IMR-90 (cell line): ENCODE data around the gene FTO. TPM values are rescaled to one million over a fixed set of nuclear protein-coding genes. Genes with fewer than 3 reads are reported as not detected.
A peak's percentile ranks its signal among the peaks of the same experiment; 100 is the strongest.

ENCODE experiments used
- ATAC-seq: fragments of 200-7000 bp; cut with Tn5 transposase; 2 replicates; pipeline ENCODE4 v1.9.1; 2020; ENCODE audit warnings: low read depth, mild to moderate bottlenecking, moderate library complexity
- BruUV-seq: library from RNA; stranded (reverse); fragments of 400-500 nt; replicated peaks from 2 replicates; lab custom pipeline; 2021; lab: Mats Ljungman, UMichigan
- CTCF ChIA-PET: fragments of 300-600 bp; formaldehyde crosslinking; extraction: SDS; loops from one replicate; lab custom pipeline; 2021; ENCODE audit warnings: antibody characterized with exemption; lab: Yijun Ruan, JAX
- POLR2A ChIA-PET: fragments of 300-600 bp; sonication (Branson Sonifier 250); formaldehyde crosslinking; loops from one replicate; lab custom pipeline; 2022; ENCODE audit warnings: antibody characterized with exemption; ENCODE audit not compliant: unreplicated experiment; lab: Charles Lee
- DNase-seq: peaks from one replicate; pipeline ENCODE4 v3.0.0; 2013
- H2AFZ ChIP-seq: replicated peaks from 2 replicates; pipeline ENCODE3; 2013; ENCODE audit warnings: low read length, mild to moderate bottlenecking; ENCODE audit not compliant: poor library complexity
- H2AK5ac ChIP-seq: 2 replicates; pipeline ENCODE4 v1.6.1; 2013; ENCODE audit warnings: low read depth, low read length, inconsistent platforms
- H2AK9ac ChIP-seq: replicated peaks from 2 replicates; pipeline ENCODE3; 2013; ENCODE audit warnings: mild to moderate bottlenecking, low read depth, low read length, moderate library complexity; ENCODE audit not compliant: poor library complexity
- H2BK120ac ChIP-seq: 2 replicates; pipeline ENCODE4 v1.6.1; 2013; ENCODE audit warnings: low read depth, low read length, inconsistent platforms
- H2BK15ac ChIP-seq: 3 replicates; pipeline ENCODE4 v1.6.1; 2013; ENCODE audit warnings: low read depth, low read length, inconsistent platforms
- H2BK20ac ChIP-seq: 2 replicates; pipeline ENCODE4 v1.6.1; 2013; ENCODE audit warnings: low read depth, mild to moderate bottlenecking, inconsistent platforms, low read length, moderate library complexity
- H2BK5ac ChIP-seq: 2 replicates; pipeline ENCODE4 v1.6.1; 2013; ENCODE audit warnings: mild to moderate bottlenecking, low read depth, low read length, inconsistent platforms; ENCODE audit not compliant: poor library complexity, severe bottlenecking
- H3K14ac ChIP-seq: replicated peaks from 2 replicates; pipeline ENCODE4 v1.6.1; 2013; ENCODE audit warnings: low read depth, low read length, inconsistent platforms
- H3K18ac ChIP-seq: 2 replicates; pipeline ENCODE4 v1.6.1; 2013; ENCODE audit warnings: low read depth, low read length, control low read depth
- H3K23ac ChIP-seq: 2 replicates; pipeline ENCODE4 v1.6.1; 2013; ENCODE audit warnings: low read depth, low read length, inconsistent platforms
- H3K27ac ChIP-seq: 2 replicates; pipeline ENCODE4 v1.5.1; 2013; ENCODE audit warnings: mild to moderate bottlenecking, control low read depth, low read length; ENCODE audit not compliant: insufficient read depth
- H3K27me3 ChIP-seq: 2 replicates; pipeline ENCODE4 v1.6.1; 2013; ENCODE audit warnings: low read length; ENCODE audit not compliant: control insufficient read depth, insufficient read depth
- H3K36me3 ChIP-seq: 2 replicates; pipeline ENCODE4 v1.6.1; 2013; ENCODE audit warnings: low read length, mixed read lengths; ENCODE audit not compliant: control insufficient read depth, insufficient read depth
- H3K4ac ChIP-seq: 2 replicates; pipeline ENCODE4 v1.6.1; 2013; ENCODE audit warnings: low read depth, low read length, inconsistent platforms
- H3K4me1 ChIP-seq: 2 replicates; pipeline ENCODE4 v1.6.1; 2013; ENCODE audit warnings: low read length, mixed read lengths; ENCODE audit not compliant: control insufficient read depth, insufficient read depth
- H3K4me2 ChIP-seq: 2 replicates; pipeline ENCODE4 v1.6.1; 2013; ENCODE audit warnings: low read depth, mild to moderate bottlenecking, control low read depth, low read length, moderate library complexity
- H3K4me3 ChIP-seq: 2 replicates; pipeline ENCODE4 v1.5.1; 2013; ENCODE audit warnings: low read depth, mild to moderate bottlenecking, control low read depth, low read length, moderate library complexity; ENCODE audit not compliant: insufficient read depth
- H3K56ac ChIP-seq: 2 replicates; pipeline ENCODE4 v1.6.1; 2013; ENCODE audit warnings: low read length, inconsistent platforms; ENCODE audit not compliant: insufficient read depth; ENCODE audit errors: extremely low read depth
- H3K79me1 ChIP-seq, 2 experiments: 2 replicates each; pipeline ENCODE4 v1.6.1; 2013; ENCODE audit warnings: low read length in 2 of 2, inconsistent platforms in 1 of 2, low read depth in 1 of 2
- H3K9ac ChIP-seq: 2 replicates; pipeline ENCODE4 v1.6.1; 2013; ENCODE audit warnings: low read depth, low read length, control low read depth
- H3K9me1 ChIP-seq: 2 replicates; pipeline ENCODE4 v1.6.1; 2013; ENCODE audit warnings: low read length, inconsistent platforms; ENCODE audit not compliant: insufficient read depth
- H3K9me3 ChIP-seq: 2 replicates; pipeline ENCODE4 v1.6.1; 2013; ENCODE audit warnings: low read length; ENCODE audit not compliant: control insufficient read depth, insufficient read depth
- H4K20me1 ChIP-seq: 2 replicates; pipeline ENCODE4 v1.6.1; 2013; ENCODE audit warnings: low read length, inconsistent platforms; ENCODE audit not compliant: insufficient read depth
- H4K5ac ChIP-seq: 2 replicates; pipeline ENCODE4 v1.6.1; 2013; ENCODE audit warnings: mild to moderate bottlenecking, low read depth, low read length, control low read depth
- H4K8ac ChIP-seq, 2 experiments: 2 replicates each; pipeline ENCODE4 v1.6.1; 2013; ENCODE audit warnings: low read depth in 2 of 2, low read length in 2 of 2, control low read depth in 1 of 2, inconsistent platforms in 1 of 2
- H4K91ac ChIP-seq: 2 replicates; pipeline ENCODE4 v1.6.1; 2013; ENCODE audit warnings: low read depth, low read length, inconsistent platforms; ENCODE audit not compliant: insufficient read depth
- BHLHE40 ChIP-seq: fragments of 150-350 bp; IDR thresholded peaks from 2 replicates; pipeline ENCODE4 v1.6.1; 2016; ENCODE audit warnings: mild to moderate bottlenecking, low read depth, low read length
- CEBPB ChIP-seq: IDR thresholded peaks from 2 replicates; pipeline ENCODE4 v1.6.1; 2012; ENCODE audit warnings: low read depth, low read length, improper control_type of control experiment
- POLR2A ChIP-seq: IDR thresholded peaks from 2 replicates; pipeline ENCODE4 v1.6.1; 2012; ENCODE audit warnings: mild to moderate bottlenecking, low read depth, low read length
- WGBS, 2 experiments: methylation state at CpG; one replicate each; pipeline versions ENCODE4 v1.1.5 to v1.1.7; 2013; ENCODE audit warnings: missing lambda C conversion rate in 2 of 2; ENCODE audit not compliant: insufficient read length in 1 of 2; ENCODE audit errors: extremely low coverage in 2 of 2; 5-methylcytosine and 5-hydroxymethylcytosine counted together
- dilution Hi-C: fragments of 300-500 bp; cut with HindIII; formaldehyde crosslinking; loops from one replicate; pipeline ENCODE4 v1.14.3; 2018; ENCODE audit warnings: low sequenced_read_pairs; ENCODE audit not compliant: unreplicated experiment
- in situ Hi-C: fragments of 300-500 bp; cut with MboI; formaldehyde crosslinking; loops from 3 replicates; pipeline ENCODE4 v1.14.3; 2019; ENCODE audit warnings: low sequenced_read_pairs, inconsistent platforms, mixed read lengths
- intact Hi-C: fragments of 100-400 bp; cut with micrococcal nuclease; formaldehyde crosslinking; loops from 2 replicates; pipeline ENCODE4 v1.10.0; 2022
- polyA plus RNA-seq, 3 experiments: library from polyadenylated mRNA; depleted of rRNA; stranded (reverse); fragments of >200 nt; gene quantifications; 2 replicates each; pipeline ENCODE4 v1.2.3, GENCODE V29; 2012; ENCODE audit warnings: low replicate concordance in 1 of 3
- total RNA-seq: library from RNA; depleted of rRNA; stranded (reverse); fragments of >200 nt; gene quantifications from 2 replicates; pipeline ENCODE4 v1.2.3, GENCODE V29; 2012
- TF ChIP-seq, protein P1 (sequence below): fragments of 150-350 bp; IDR thresholded peaks from 2 replicates; pipeline ENCODE4 v1.6.1; 2016; ENCODE audit warnings: low read depth, mild to moderate bottlenecking, low read length, moderate library complexity, borderline replicate concordance
- TF ChIP-seq, protein P2 (sequence below): fragments of 150-350 bp; IDR thresholded peaks from 2 replicates; pipeline ENCODE4 v1.6.1; 2017; ENCODE audit warnings: mild to moderate bottlenecking, antibody characterized with exemption, low read length, low read depth

Gene FTO
- total and polyA plus RNA-seq, 2 of the 4 experiments (the other 2 are of a cell fraction): 70.3 to 132 TPM

DNA sequence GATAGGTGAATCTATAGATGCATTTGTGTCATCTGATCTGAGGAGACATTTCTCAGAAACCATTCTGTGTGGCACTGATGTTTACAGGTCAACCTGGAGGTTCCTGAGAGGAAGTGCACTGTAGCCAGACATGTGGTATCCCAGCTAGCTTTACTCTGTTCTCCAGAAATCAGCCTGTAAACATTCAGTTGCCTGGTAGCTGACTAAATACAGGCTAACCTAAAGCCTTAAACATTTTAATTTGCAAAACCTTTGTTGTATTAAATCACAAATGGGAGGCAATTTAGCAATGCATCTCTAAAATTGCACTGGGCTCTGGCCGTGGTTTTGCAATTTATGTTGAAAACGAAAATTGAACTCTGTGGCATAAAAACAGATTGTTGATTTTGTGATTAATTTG is 207.6 kb downstream of the FTO start:
- Histone ChIP-seq H3K4me2 (no peak overlapping the region), H4K8ac (no peak overlapping the region), H3K4me3 (no peak overlapping the region), H3K14ac (no peak overlapping the region), H3K4me1 (peaks cover 15% of the 10 kb centered on the region), H3K4ac (peak overlapping the region; percentile 15; the same call in 1 of the 2 replicates), H4K20me1 (peaks cover 3% of the 10 kb centered on the region; the same call in 1 of the 2 replicates), H2BK120ac (no peak overlapping the region), H4K91ac (no peak overlapping the region), H3K36me3 (no peaks in the 10 kb centered on the region), H2AK5ac (peak overlapping the region; percentile 1; the same call in 1 of the 2 replicates), H3K9ac (no peak overlapping the region), H2AK9ac (no peak overlapping the region), H3K9me3 (no peaks in the 10 kb centered on the region), H4K5ac (no peak overlapping the region), H3K9me1 (peaks cover 17% of the 10 kb centered on the region), H3K23ac (peak overlapping the region; percentile 24; the same call in 1 of the 2 replicates), H3K18ac (no peak overlapping the region), H3K27ac (no peak overlapping the region), H2AFZ (no peak overlapping the region), H3K27me3 (no peaks in the 10 kb centered on the region), H2BK20ac (no peak overlapping the region), H3K56ac (no peak overlapping the region), H2BK5ac (no peak overlapping the region), H3K79me1 (peaks cover 13 to 24% of the 10 kb centered on the region in 2 experiments; a peak in 3 of 4 replicates), H2BK15ac (peak overlapping the region; percentile 20; the same call in 1 of the 3 replicates)
- intact Hi-C loops: no loop called here
- TF ChIP-seq CEBPB: no peak
- TF ChIP-seq BHLHE40: no peak
- TF ChIP-seq, protein P1, sequence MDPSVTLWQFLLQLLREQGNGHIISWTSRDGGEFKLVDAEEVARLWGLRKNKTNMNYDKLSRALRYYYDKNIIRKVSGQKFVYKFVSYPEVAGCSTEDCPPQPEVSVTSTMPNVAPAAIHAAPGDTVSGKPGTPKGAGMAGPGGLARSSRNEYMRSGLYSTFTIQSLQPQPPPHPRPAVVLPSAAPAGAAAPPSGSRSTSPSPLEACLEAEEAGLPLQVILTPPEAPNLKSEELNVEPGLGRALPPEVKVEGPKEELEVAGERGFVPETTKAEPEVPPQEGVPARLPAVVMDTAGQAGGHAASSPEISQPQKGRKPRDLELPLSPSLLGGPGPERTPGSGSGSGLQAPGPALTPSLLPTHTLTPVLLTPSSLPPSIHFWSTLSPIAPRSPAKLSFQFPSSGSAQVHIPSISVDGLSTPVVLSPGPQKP: no peak
- TF ChIP-seq POLR2A: no peak
- TF ChIP-seq, protein P2, sequence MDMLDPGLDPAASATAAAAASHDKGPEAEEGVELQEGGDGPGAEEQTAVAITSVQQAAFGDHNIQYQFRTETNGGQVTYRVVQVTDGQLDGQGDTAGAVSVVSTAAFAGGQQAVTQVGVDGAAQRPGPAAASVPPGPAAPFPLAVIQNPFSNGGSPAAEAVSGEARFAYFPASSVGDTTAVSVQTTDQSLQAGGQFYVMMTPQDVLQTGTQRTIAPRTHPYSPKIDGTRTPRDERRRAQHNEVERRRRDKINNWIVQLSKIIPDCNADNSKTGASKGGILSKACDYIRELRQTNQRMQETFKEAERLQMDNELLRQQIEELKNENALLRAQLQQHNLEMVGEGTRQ: no peak
- no peak for DNase-seq
- WGBS, 2 experiments: 77% methylated on average over 2 of the region's 2 CpGs; no CpG with 5 or more reads in 1 of the 2 experiments
- no TSS peak for BruUV-seq
- CTCF ChIA-PET: interaction anchor here (0.7 kb wide), 1 partner anchor 14 kb away, joined by 3 read pairs; no protein-coding TSS in a partner anchor
- dilution Hi-C loops: no loop called here
- no peak for ATAC-seq
- in situ Hi-C loops: no loop called here
- POLR2A ChIA-PET: no interaction called here
